CD4-positive, alpha-beta memory T cell (primary cell): ENCODE measurements around the gene TAS2R40. TPM values are rescaled to one million over a fixed set of nuclear protein-coding genes. Genes with fewer than 3 reads are reported as not detected.

ENCODE experiments used
- CTCF ChIA-PET: fragments of 350-600 bp; sonication (Branson Sonifier 250); formaldehyde crosslinking; loops from one replicate; lab custom pipeline; 2021; ENCODE audit warnings: inconsistent platforms; ENCODE audit not compliant: partially characterized antibody; lab: Charles Lee
- POLR2A ChIA-PET: fragments of 350-600 bp; sonication (Branson Sonifier 250); formaldehyde crosslinking; loops from one replicate; lab custom pipeline; 2021; ENCODE audit not compliant: partially characterized antibody; lab: Charles Lee
- DNase-seq, 5 donors: peaks; one replicate each; pipeline versions ENCODE4 v3.0.0 to v3.0.0-alpha.2; 2020 to 2022; ENCODE audit warnings: mixed read lengths in 1 of 5
- H3K27ac ChIP-seq: one replicate; pipeline ENCODE4 v1.7.0; 2013; ENCODE audit warnings: low read depth, low read length
- H3K27me3 ChIP-seq: 2 replicates; pipeline ENCODE4 v1.7.0; 2013; ENCODE audit warnings: mild to moderate bottlenecking, low read length, moderate library complexity; ENCODE audit not compliant: insufficient read depth
- H3K36me3 ChIP-seq: 2 replicates; pipeline ENCODE4 v1.7.0; 2013; ENCODE audit warnings: mild to moderate bottlenecking, low read length, moderate library complexity; ENCODE audit not compliant: insufficient read depth
- H3K4me1 ChIP-seq: 2 replicates; pipeline ENCODE4 v1.7.0; 2013; ENCODE audit warnings: mild to moderate bottlenecking, low read length, moderate library complexity; ENCODE audit not compliant: insufficient read depth
- H3K4me3 ChIP-seq, 2 donors: one replicate each; pipeline ENCODE4 v1.7.0; 2013; ENCODE audit warnings: low read length in 2 of 2, mild to moderate bottlenecking in 1 of 2
- H3K9me3 ChIP-seq, 2 donors: one replicate each; pipeline ENCODE4 v1.7.0; 2013; ENCODE audit warnings: low read length in 2 of 2, control low read depth in 1 of 2; ENCODE audit not compliant: control insufficient read depth in 1 of 2
- H3K27ac Mint-ChIP-seq, 7 donors: one replicate each; pipeline ENCODE4 v1.8.0; 2020 to 2021; ENCODE audit warnings: mixed read lengths in 7 of 7, mild to moderate bottlenecking in 6 of 7, inconsistent platforms in 3 of 7, moderate library complexity in 3 of 7
- H3K27me3 Mint-ChIP-seq, 2 donors: one replicate each; pipeline ENCODE4 v1.8.0; 2020 to 2021; ENCODE audit warnings: mixed read lengths in 2 of 2
- H3K36me3 Mint-ChIP-seq, 2 donors: one replicate each; pipeline ENCODE4 v1.8.0; 2020 to 2021; ENCODE audit warnings: mixed read lengths in 2 of 2, inconsistent platforms in 1 of 2, mild to moderate bottlenecking in 1 of 2
- H3K4me1 Mint-ChIP-seq, 4 donors: one replicate each; pipeline ENCODE4 v1.8.0; 2020 to 2021; ENCODE audit warnings: mixed read lengths in 4 of 4, mild to moderate bottlenecking in 1 of 4
- H3K4me3 Mint-ChIP-seq, 8 donors: one replicate each; pipeline ENCODE4 v1.8.0; 2020 to 2021; ENCODE audit warnings: mixed read lengths in 8 of 8, mild to moderate bottlenecking in 7 of 8, moderate library complexity in 6 of 8, inconsistent platforms in 3 of 8
- H3K9me3 Mint-ChIP-seq, 8 donors: one replicate each; pipeline ENCODE4 v1.8.0; 2020 to 2021; ENCODE audit warnings: mixed read lengths in 8 of 8, mild to moderate bottlenecking in 5 of 8, inconsistent platforms in 3 of 8, moderate library complexity in 1 of 8
- intact Hi-C: fragments of 100-400 bp; cut with micrococcal nuclease; formaldehyde crosslinking; loops from one replicate; pipeline ENCODE4 v1.15.1; 2023
- polyA plus RNA-seq, 2 donors: library from polyadenylated mRNA; unstranded; fragments of 300-500 nt; fragmentation: Illumina TruSeq; gene quantifications; one replicate each; pipeline ENCODE4 v1.2.3, GENCODE V29; 2021
- total RNA-seq, 2 experiments: library from RNA; stranded (reverse); gene quantifications; one replicate each; pipeline ENCODE4 v1.2.3, GENCODE V29; 2021

The TAS2R40 gene
- total and polyA plus RNA-seq, 4 experiments from 2014 or later, result not detected

- Histone ChIP-seq H3K9me3 (no peaks in the 10 kb centered on the region), H3K27me3 (no peaks in the 10 kb centered on the region), H3K4me3 (no peak overlapping the region), H3K4me1 (no peaks in the 10 kb centered on the region), H3K36me3 (no peaks in the 10 kb centered on the region), H3K27ac (no peak overlapping the region)
- no peaks in the 10 kb centered on the region for H3K4me1 Mint-ChIP-seq
- H3K27me3 Mint-ChIP-seq, result peaks cover 19 to 25% of the 10 kb centered on the region in 2 donors
- intact Hi-C loops, result no loop called here
- DNase-seq, result no peak
- H3K9me3 Mint-ChIP-seq, result no peaks in the 10 kb centered on the region
- H3K27ac Mint-ChIP-seq, result no peak overlapping the region
- H3K36me3 Mint-ChIP-seq, result no peaks in the 10 kb centered on the region
- H3K4me3 Mint-ChIP-seq, result no peak overlapping the region
- ChIA-PET POLR2A (interaction anchor here (0.9 kb wide), 1 partner anchor 115 kb away, joined by 4 read pairs; no protein-coding TSS in a partner anchor), CTCF (interaction anchor here (0.9 to 11.0 kb wide), 4 partner anchors 18 to 1248 kb away, joined by 3 to 291 read pairs (median 8); no protein-coding TSS in a partner anchor)
Observed at GRCh38 chr7:143222782-143223181, 945 bp downstream of the TAS2R40 start.

- Histone ChIP-seq H3K27ac (no peak overlapping the region), H3K4me1 (no peaks in the 10 kb centered on the region), H3K27me3 (no peaks in the 10 kb centered on the region), H3K4me3 (no peak overlapping the region), H3K9me3 (no peaks in the 10 kb centered on the region), H3K36me3 (no peaks in the 10 kb centered on the region)
- ChIA-PET POLR2A (interaction anchor here (0.8 kb wide), 1 partner anchor 17 kb away, joined by 4 read pairs; no protein-coding TSS in a partner anchor), CTCF (interaction anchor here (1.3 to 11.0 kb wide), 3 partner anchors 9 to 216 kb away, joined by 9 to 291 read pairs (median 12); no protein-coding TSS in a partner anchor)
- no peak for DNase-seq
- Mint-ChIP-seq H3K4me1 (no peaks in the 10 kb centered on the region), H3K36me3 (no peaks in the 10 kb centered on the region), H3K9me3 (no peaks in the 10 kb centered on the region), H3K27ac (no peak overlapping the region), H3K27me3 (peaks cover 19 to 25% of the 10 kb centered on the region in 2 donors), H3K4me3 (no peak overlapping the region)
- intact Hi-C loops, result no loop called here
Observed at GRCh38 chr7:143223784-143224183, 1.9 kb downstream of the TAS2R40 start.

- H3K27me3 Mint-ChIP-seq, result peaks cover 16 to 22% of the 10 kb centered on the region in 2 donors
- H3K27ac Mint-ChIP-seq, result no peak overlapping the region
- H3K9me3 ChIP-seq, result no peaks in the 10 kb centered on the region
- no peaks in the 10 kb centered on the region for H3K4me1 ChIP-seq
- no peak overlapping the region for H3K27ac ChIP-seq
- intact Hi-C loops, result no loop called here
- no peaks in the 10 kb centered on the region for H3K4me1 Mint-ChIP-seq
- no peaks in the 10 kb centered on the region for H3K9me3 Mint-ChIP-seq
- no peaks in the 10 kb centered on the region for H3K36me3 ChIP-seq
- no peak for DNase-seq
- no peaks in the 10 kb centered on the region for H3K36me3 Mint-ChIP-seq
- no peak overlapping the region for H3K4me3 ChIP-seq
- CTCF ChIA-PET, result no interaction called here
- POLR2A ChIA-PET, result no interaction called here
- no peaks in the 10 kb centered on the region for H3K27me3 ChIP-seq
- no peak overlapping the region for H3K4me3 Mint-ChIP-seq
Observed at GRCh38 chr7:143225047-143225446, 3.2 kb downstream of the TAS2R40 start.

- intact Hi-C loops, result no loop called here
- POLR2A ChIA-PET, result no interaction called here
- CTCF ChIA-PET, result interaction anchor here (0.7 to 3.0 kb wide), 2 partner anchors 12 to 13 kb away, joined by 3 to 12 read pairs; no protein-coding TSS in a partner anchor
- Mint-ChIP-seq H3K27me3 (peaks cover 5 to 8% of the 10 kb centered on the region in 2 donors), H3K27ac (peak overlapping the region in 1 of 7 donors; percentile 38), H3K36me3 (no peaks in the 10 kb centered on the region), H3K4me1 (no peaks in the 10 kb centered on the region), H3K9me3 (no peaks in the 10 kb centered on the region), H3K4me3 (no peak overlapping the region)
- no peaks in the 10 kb centered on the region for H3K4me1 ChIP-seq
- H3K36me3 ChIP-seq, result no peaks in the 10 kb centered on the region
- H3K27ac ChIP-seq, result no peak overlapping the region
- H3K27me3 ChIP-seq, result no peaks in the 10 kb centered on the region
- H3K9me3 ChIP-seq, result no peaks in the 10 kb centered on the region
- no peak overlapping the region for H3K4me3 ChIP-seq
- DNase-seq, result no peak
Observed at GRCh38 chr7:143227806-143228205, 6.0 kb downstream of the TAS2R40 start.

GRCh38 chr7:143229054-143229790 lies 7.4 kb downstream of the TAS2R40 start:
- no peak overlapping the region for H3K4me3 Mint-ChIP-seq
- H3K27me3 ChIP-seq, result no peaks in the 10 kb centered on the region
- H3K4me1 ChIP-seq, result no peaks in the 10 kb centered on the region
- DNase-seq, result no peak
- H3K9me3 ChIP-seq, result no peaks in the 10 kb centered on the region
- H3K27ac ChIP-seq, result no peak overlapping the region
- ChIA-PET POLR2A (no interaction called here), CTCF (interaction anchor here (1.0 to 3.0 kb wide), 4 partner anchors 11 to 188 kb away, joined by 3 to 12 read pairs (median 5); no protein-coding TSS in a partner anchor)
- H3K4me3 ChIP-seq, result no peak overlapping the region
- H3K4me1 Mint-ChIP-seq, result no peaks in the 10 kb centered on the region
- intact Hi-C loops, result no loop called here
- H3K9me3 Mint-ChIP-seq, result no peaks in the 10 kb centered on the region
- H3K27me3 Mint-ChIP-seq, result no peaks in the 10 kb centered on the region
- H3K27ac Mint-ChIP-seq, result no peak overlapping the region
- H3K36me3 ChIP-seq, result no peaks in the 10 kb centered on the region
- H3K36me3 Mint-ChIP-seq, result no peaks in the 10 kb centered on the region

GRCh38 chr7:143230602-143231457 lies 9.0 kb downstream of the TAS2R40 start:
- CTCF ChIA-PET, result interaction anchor here (1.2 to 3.0 kb wide), 4 partner anchors 10 to 186 kb away, joined by 4 to 12 read pairs (median 7); no protein-coding TSS in a partner anchor
- no peak for DNase-seq
- Histone ChIP-seq H3K4me3 (no peak overlapping the region), H3K9me3 (peaks cover 0 to 1% of the 10 kb centered on the region in 2 donors), H3K36me3 (no peaks in the 10 kb centered on the region), H3K27me3 (no peaks in the 10 kb centered on the region), H3K27ac (no peak overlapping the region), H3K4me1 (no peaks in the 10 kb centered on the region)
- H3K36me3 Mint-ChIP-seq, result peaks cover 0 to 1% of the 10 kb centered on the region in 2 donors
- peaks cover 2 to 7% of the 10 kb centered on the region in 2 donors for H3K27me3 Mint-ChIP-seq
- H3K9me3 Mint-ChIP-seq, result peaks cover 0 to 9% (median 5%) of the 10 kb centered on the region in 8 donors
- no peaks in the 10 kb centered on the region for H3K4me1 Mint-ChIP-seq
- no peak overlapping the region for H3K27ac Mint-ChIP-seq
- intact Hi-C loops, result no loop called here
- H3K4me3 Mint-ChIP-seq, result no peak overlapping the region
- POLR2A ChIA-PET, result no interaction called here
